B cell (primary cell): Measurements from ENCODE around the gene OR10G6.

Source experiments
- CTCF ChIP-seq: fragments of 200-600 bp; IDR thresholded peaks from one replicate; pipeline ENCODE4 v1.8.0; 2022; ENCODE audit warnings: antibody characterized with exemption, mild to moderate bottlenecking
- EZH2 ChIP-seq: IDR thresholded peaks from 2 replicates; pipeline ENCODE4 v1.6.1; 2012; ENCODE audit warnings: borderline replicate concordance, low read depth, mild to moderate bottlenecking, moderate library complexity, low read length; ENCODE audit not compliant: insufficient read depth, poor library complexity, severe bottlenecking

GRCh38 chr11:123956752-123957151 is 38.2 kb downstream of the OR10G6 start:
- TF ChIP-seq CTCF (no peak), EZH2 (no peak)
